Activated T-helper 1 cell treated with Interleukin-2 at 50 U/mL for 16 hours (primary cell): Measurements from ENCODE around the gene TGFBI.

Experiments
- DNase-seq: peaks from one replicate; pipeline ENCODE4 v3.0.0-alpha.2; 2020; ENCODE audit warnings: low read depth

Gene TGFBI

GRCh38 chr5:136028782-136029742 is at the start of gene TGFBI:
TGFBI (plus strand) TSS chr5:136028988; CDS start chr5:136029056, 68 bp downstream.
- peak; percentile 20 for DNase-seq

- no peak for DNase-seq
Measured at GRCh38 chr5:135978993-135979392, 49.8 kb upstream of the TGFBI start.

GRCh38 chr5:135979510-135979909 is 49.3 kb upstream of the TGFBI start:
- DNase-seq: no peak

- DNase-seq: no peak
Measured at GRCh38 chr5:135980620-135981019, 48.2 kb upstream of the TGFBI start.

- DNase-seq: no peak
Measured at GRCh38 chr5:135985951-135986350, 42.8 kb upstream of the TGFBI start.

- no peak for DNase-seq
Measured at GRCh38 chr5:135986401-135986800, 42.4 kb upstream of the TGFBI start.

- DNase-seq: no peak
Measured at GRCh38 chr5:135986891-135987401, 41.8 kb upstream of the TGFBI start.

- DNase-seq: no peak
Measured at GRCh38 chr5:135988546-135988945, 40.2 kb upstream of the TGFBI start.

GRCh38 chr5:135989686-135990085 is 39.1 kb upstream of the TGFBI start:
- DNase-seq: no peak

- no peak for DNase-seq
Measured at GRCh38 chr5:135990528-135991255, 38.1 kb upstream of the TGFBI start.

GRCh38 chr5:135991429-135991828 is 37.4 kb upstream of the TGFBI start:
- DNase-seq: no peak

GRCh38 chr5:135993335-135993879 is 35.4 kb upstream of the TGFBI start:
- DNase-seq: no peak

GRCh38 chr5:135993880-135994636 is 34.7 kb upstream of the TGFBI start:
- DNase-seq: no peak

GRCh38 chr5:135995976-135996375 is 32.8 kb upstream of the TGFBI start:
- DNase-seq: no peak

GRCh38 chr5:135996611-135997010 is 32.2 kb upstream of the TGFBI start:
- no peak for DNase-seq

GRCh38 chr5:135997673-135998335 is 31.0 kb upstream of the TGFBI start:
- no peak for DNase-seq

GRCh38 chr5:135998889-135999288 is 29.9 kb upstream of the TGFBI start:
- DNase-seq: no peak

GRCh38 chr5:135999406-136000139 is 29.2 kb upstream of the TGFBI start:
- DNase-seq: no peak

- DNase-seq: no peak
Measured at GRCh38 chr5:136000147-136000546, 28.6 kb upstream of the TGFBI start.

GRCh38 chr5:136000932-136001331 is 27.9 kb upstream of the TGFBI start:
- no peak for DNase-seq
